Measurements from ENCODE around the gene GRB10.

The GRB10 gene

DNA sequence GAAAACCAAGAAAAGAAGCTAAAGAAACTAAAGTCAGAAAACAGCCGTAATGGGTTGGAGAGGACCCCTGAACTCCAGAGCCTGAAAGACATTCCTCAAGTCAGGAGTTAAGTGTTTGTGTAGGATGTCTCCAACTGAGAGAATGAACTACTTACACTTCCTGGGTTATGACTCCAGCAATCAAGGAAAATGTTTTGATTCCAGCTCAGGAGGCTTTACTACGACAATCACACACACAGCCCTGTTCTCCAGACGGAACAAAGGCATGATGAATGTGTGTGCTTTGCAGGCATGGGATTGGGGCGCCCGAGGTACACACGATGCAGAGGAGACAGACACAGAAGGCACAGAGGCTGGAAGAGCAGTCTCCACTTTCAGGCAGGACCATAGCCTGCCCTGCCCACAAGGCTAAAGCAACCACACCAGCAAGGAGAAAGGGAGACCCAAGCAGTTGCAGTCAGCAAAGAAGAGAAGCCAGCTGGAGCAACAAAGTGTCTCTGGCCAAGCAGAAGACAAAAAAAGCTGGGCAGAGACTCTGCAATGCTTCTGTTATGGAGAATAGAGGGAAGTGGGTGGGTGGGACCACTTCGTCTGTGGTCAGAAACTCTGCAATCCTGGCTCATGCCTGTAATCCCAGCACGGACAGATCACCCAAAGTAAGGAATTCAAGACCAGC, 89.1 kb downstream of the GRB10 start (continued):
- TF ChIP-seq ZNF565 (CRISPR knock-in tag; conservative IDR thresholded peaks at IDR 0.05; ENCODE audit: low read depth) = no peak
- TF ChIP-seq, protein P1, sequence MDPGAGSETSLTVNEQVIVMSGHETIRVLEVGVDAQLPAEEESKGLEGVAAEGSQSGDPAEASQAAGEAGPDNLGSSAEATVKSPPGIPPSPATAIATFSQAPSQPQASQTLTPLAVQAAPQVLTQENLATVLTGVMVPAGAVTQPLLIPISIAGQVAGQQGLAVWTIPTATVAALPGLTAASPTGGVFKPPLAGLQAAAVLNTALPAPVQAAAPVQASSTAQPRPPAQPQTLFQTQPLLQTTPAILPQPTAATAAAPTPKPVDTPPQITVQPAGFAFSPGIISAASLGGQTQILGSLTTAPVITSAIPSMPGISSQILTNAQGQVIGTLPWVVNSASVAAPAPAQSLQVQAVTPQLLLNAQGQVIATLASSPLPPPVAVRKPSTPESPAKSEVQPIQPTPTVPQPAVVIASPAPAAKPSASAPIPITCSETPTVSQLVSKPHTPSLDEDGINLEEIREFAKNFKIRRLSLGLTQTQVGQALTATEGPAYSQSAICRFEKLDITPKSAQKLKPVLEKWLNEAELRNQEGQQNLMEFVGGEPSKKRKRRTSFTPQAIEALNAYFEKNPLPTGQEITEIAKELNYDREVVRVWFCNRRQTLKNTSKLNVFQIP (CRISPR knock-in tag; IDR thresholded peaks at IDR 0.05; ENCODE audit: borderline replicate concordance, low read depth) = no peak
- no peak for TF ChIP-seq ARNTL (CRISPR knock-in tag; IDR thresholded peaks at IDR 0.05; ENCODE audit: borderline replicate concordance, low read depth)
- no peak for TF ChIP-seq ZNF8 (CRISPR knock-in tag; IDR thresholded peaks at IDR 0.05)
- TF ChIP-seq ESRRG (CRISPR knock-in tag; IDR thresholded peaks at IDR 0.05) = no peak
- no peak for TF ChIP-seq PPARA (CRISPR knock-in tag; IDR thresholded peaks at IDR 0.05; ENCODE audit: borderline replicate concordance)
- TF ChIP-seq RARB (CRISPR knock-in tag; IDR thresholded peaks at IDR 0.05) = no peak
- TF ChIP-seq TOX (CRISPR knock-in tag; IDR thresholded peaks at IDR 0.05; ENCODE audit: borderline replicate concordance) = no peak
- TF ChIP-seq OSR1 (CRISPR knock-in tag; IDR thresholded peaks at IDR 0.05) = no peak
- no peak for TF ChIP-seq SNAI2 (CRISPR knock-in tag; IDR thresholded peaks at IDR 0.05)
- no peak for TF ChIP-seq ZFP30 (CRISPR knock-in tag; IDR thresholded peaks at IDR 0.05)
- TF ChIP-seq ISL1 (CRISPR knock-in tag; IDR thresholded peaks at IDR 0.05) = no peak

DNA sequence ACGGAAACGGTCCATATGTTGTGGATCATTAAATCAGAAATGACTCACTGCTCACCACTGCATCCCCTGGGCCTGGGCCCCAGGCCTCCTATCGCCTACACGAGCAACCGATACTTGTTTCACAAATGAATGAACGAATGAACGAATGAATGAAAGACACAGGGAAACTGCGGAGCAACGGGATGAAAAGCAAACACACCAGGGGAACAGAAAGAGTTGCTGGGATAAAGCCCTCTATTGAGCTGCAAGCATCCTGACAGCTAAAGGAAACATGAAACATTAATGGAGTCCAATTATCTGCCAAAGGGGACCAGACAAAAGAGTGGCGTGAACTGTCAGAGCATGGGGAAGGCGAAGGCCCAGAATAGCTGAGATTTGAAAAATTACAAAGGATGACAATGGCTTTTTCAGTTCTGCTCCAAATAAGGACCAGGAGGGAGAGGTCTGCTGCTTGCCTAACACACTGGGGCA, 92.1 kb downstream of the GRB10 start:
- no peak for TF ChIP-seq PPARA (CRISPR knock-in tag; IDR thresholded peaks at IDR 0.05; ENCODE audit: borderline replicate concordance)
- no peak for TF ChIP-seq ZNF8 (CRISPR knock-in tag; IDR thresholded peaks at IDR 0.05)
- TF ChIP-seq, protein P2, sequence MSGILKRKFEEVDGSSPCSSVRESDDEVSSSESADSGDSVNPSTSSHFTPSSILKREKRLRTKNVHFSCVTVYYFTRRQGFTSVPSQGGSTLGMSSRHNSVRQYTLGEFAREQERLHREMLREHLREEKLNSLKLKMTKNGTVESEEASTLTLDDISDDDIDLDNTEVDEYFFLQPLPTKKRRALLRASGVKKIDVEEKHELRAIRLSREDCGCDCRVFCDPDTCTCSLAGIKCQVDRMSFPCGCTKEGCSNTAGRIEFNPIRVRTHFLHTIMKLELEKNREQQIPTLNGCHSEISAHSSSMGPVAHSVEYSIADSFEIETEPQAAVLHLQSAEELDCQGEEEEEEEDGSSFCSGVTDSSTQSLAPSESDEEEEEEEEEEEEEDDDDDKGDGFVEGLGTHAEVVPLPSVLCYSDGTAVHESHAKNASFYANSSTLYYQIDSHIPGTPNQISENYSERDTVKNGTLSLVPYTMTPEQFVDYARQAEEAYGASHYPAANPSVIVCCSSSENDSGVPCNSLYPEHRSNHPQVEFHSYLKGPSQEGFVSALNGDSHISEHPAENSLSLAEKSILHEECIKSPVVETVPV (CRISPR knock-in tag; IDR thresholded peaks at IDR 0.05) = no peak
- no peak for TF ChIP-seq CSDC2 (CRISPR knock-in tag; IDR thresholded peaks at IDR 0.05)
- TF ChIP-seq ESRRG (CRISPR knock-in tag; IDR thresholded peaks at IDR 0.05) = no peak
- TF ChIP-seq ZNF565 (CRISPR knock-in tag; conservative IDR thresholded peaks at IDR 0.05; ENCODE audit: low read depth) = no peak
- no peak for ATAC-seq

DNA sequence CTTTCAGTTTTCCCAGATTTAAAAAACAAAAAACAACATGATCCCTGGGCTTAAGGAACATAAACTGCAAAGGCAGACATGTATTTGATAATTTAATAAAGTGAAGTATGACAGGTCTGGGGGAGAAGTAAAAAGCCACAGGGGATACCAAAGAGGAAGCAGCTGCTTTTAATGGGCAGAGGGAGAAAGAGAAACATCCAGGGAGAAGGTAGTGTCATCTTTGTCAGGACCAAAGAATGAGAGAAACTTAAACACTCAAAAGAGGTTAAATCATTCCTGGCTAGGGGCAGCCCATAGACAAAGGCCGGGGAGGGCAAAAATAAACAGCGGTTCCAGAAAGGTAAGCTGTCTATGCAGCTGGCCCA, 94.5 kb downstream of the GRB10 start:
- TF ChIP-seq, protein P3, sequence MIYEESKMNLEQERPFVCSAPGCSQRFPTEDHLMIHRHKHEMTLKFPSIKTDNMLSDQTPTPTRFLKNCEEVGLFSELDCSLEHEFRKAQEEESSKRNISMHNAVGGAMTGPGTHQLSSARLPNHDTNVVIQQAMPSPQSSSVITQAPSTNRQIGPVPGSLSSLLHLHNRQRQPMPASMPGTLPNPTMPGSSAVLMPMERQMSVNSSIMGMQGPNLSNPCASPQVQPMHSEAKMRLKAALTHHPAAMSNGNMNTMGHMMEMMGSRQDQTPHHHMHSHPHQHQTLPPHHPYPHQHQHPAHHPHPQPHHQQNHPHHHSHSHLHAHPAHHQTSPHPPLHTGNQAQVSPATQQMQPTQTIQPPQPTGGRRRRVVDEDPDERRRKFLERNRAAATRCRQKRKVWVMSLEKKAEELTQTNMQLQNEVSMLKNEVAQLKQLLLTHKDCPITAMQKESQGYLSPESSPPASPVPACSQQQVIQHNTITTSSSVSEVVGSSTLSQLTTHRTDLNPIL (CRISPR knock-in tag; IDR thresholded peaks at IDR 0.05; ENCODE audit: low read depth) = no peak
- TF ChIP-seq OSR1 (CRISPR knock-in tag; IDR thresholded peaks at IDR 0.05) = no peak
- TF ChIP-seq RARB (CRISPR knock-in tag; IDR thresholded peaks at IDR 0.05) = no peak
- TF ChIP-seq TOX (CRISPR knock-in tag; IDR thresholded peaks at IDR 0.05; ENCODE audit: borderline replicate concordance) = no peak
- TF ChIP-seq GLIS3 (CRISPR knock-in tag; IDR thresholded peaks at IDR 0.05) = no peak
- no peak for TF ChIP-seq ZFP30 (CRISPR knock-in tag; IDR thresholded peaks at IDR 0.05)
- TF ChIP-seq CSDC2 (CRISPR knock-in tag; IDR thresholded peaks at IDR 0.05) = no peak
- no peak for TF ChIP-seq ZNF565 (CRISPR knock-in tag; conservative IDR thresholded peaks at IDR 0.05; ENCODE audit: low read depth)
- TF ChIP-seq ZNF8 (CRISPR knock-in tag; IDR thresholded peaks at IDR 0.05) = no peak
- TF ChIP-seq SNAI2 (CRISPR knock-in tag; IDR thresholded peaks at IDR 0.05) = no peak
- ATAC-seq = no peak

DNA sequence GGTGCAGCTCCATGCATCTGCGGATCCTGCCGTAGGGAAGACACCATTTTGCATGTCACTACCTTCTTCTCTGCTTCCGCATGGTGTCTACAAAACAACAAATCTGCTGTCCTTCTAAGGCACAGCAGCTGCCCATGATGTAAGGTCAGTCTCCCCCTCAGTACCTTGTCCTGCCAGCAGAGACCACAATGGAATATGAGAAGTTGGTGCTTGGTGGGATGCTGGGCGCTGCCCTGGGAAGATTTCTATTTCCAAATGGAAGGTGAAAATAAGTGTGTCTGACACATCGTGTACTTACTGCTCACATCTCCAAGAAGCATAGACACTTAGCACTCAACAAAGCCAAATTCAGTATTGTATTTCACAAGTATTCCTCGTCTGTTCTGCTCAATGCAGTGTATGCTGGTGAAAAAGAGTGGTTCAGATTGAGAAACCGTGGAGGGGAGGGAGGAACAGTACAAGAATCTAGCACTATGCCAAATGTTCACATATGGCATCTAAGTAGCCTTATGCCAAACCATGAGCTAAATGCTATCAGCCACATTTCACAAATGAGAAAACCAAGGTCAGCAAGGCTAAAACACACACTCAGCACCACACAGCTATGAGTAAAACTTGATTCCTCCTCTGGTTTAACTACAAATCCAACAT, 95.0 kb downstream of the GRB10 start:
- TF ChIP-seq ZC3H10 (CRISPR knock-in tag; IDR thresholded peaks at IDR 0.05) (no peak), TCF4 (CRISPR knock-in tag; IDR thresholded peaks at IDR 0.05; ENCODE audit: borderline replicate concordance) (no peak), RARB (CRISPR knock-in tag; IDR thresholded peaks at IDR 0.05) (no peak), TOX (CRISPR knock-in tag; IDR thresholded peaks at IDR 0.05; ENCODE audit: borderline replicate concordance) (no peak), OSR1 (CRISPR knock-in tag; IDR thresholded peaks at IDR 0.05) (no peak), GLIS3 (CRISPR knock-in tag; IDR thresholded peaks at IDR 0.05) (no peak)
- TF ChIP-seq, protein P4, sequence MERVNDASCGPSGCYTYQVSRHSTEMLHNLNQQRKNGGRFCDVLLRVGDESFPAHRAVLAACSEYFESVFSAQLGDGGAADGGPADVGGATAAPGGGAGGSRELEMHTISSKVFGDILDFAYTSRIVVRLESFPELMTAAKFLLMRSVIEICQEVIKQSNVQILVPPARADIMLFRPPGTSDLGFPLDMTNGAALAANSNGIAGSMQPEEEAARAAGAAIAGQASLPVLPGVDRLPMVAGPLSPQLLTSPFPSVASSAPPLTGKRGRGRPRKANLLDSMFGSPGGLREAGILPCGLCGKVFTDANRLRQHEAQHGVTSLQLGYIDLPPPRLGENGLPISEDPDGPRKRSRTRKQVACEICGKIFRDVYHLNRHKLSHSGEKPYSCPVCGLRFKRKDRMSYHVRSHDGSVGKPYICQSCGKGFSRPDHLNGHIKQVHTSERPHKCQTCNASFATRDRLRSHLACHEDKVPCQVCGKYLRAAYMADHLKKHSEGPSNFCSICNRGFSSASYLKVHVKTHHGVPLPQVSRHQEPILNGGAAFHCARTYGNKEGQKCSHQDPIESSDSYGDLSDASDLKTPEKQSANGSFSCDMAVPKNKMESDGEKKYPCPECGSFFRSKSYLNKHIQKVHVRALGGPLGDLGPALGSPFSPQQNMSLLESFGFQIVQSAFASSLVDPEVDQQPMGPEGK (CRISPR knock-in tag; IDR thresholded peaks at IDR 0.05; ENCODE audit: borderline replicate concordance) = no peak
- TF ChIP-seq, protein P5, sequence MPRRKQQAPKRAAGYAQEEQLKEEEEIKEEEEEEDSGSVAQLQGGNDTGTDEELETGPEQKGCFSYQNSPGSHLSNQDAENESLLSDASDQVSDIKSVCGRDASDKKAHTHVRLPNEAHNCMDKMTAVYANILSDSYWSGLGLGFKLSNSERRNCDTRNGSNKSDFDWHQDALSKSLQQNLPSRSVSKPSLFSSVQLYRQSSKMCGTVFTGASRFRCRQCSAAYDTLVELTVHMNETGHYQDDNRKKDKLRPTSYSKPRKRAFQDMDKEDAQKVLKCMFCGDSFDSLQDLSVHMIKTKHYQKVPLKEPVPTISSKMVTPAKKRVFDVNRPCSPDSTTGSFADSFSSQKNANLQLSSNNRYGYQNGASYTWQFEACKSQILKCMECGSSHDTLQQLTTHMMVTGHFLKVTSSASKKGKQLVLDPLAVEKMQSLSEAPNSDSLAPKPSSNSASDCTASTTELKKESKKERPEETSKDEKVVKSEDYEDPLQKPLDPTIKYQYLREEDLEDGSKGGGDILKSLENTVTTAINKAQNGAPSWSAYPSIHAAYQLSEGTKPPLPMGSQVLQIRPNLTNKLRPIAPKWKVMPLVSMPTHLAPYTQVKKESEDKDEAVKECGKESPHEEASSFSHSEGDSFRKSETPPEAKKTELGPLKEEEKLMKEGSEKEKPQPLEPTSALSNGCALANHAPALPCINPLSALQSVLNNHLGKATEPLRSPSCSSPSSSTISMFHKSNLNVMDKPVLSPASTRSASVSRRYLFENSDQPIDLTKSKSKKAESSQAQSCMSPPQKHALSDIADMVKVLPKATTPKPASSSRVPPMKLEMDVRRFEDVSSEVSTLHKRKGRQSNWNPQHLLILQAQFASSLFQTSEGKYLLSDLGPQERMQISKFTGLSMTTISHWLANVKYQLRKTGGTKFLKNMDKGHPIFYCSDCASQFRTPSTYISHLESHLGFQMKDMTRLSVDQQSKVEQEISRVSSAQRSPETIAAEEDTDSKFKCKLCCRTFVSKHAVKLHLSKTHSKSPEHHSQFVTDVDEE (CRISPR knock-in tag; IDR thresholded peaks at IDR 0.05) = no peak
- no peak for ATAC-seq
